ENCODE results near the gene SERBP1.

SERBP1 gene

GRCh38 chr1:67427947-67428346 lies 2.3 kb downstream of the SERBP1 start:
- TF ChIP-seq ZNF677 (tag by site-specific recombination; IDR thresholded peaks at IDR 0.05) (no peak), ZSCAN30 (tag by site-specific recombination; IDR thresholded peaks at IDR 0.05) (0 out of 2 replicates have a peak, but pooled peaks have one; percentile 23)
- ChIA-PET POLR2A (no interaction called here), CTCF (interaction anchor here (0.7 to 2.8 kb wide), 6 partner anchors 9 to 105 kb away, joined by 3 to 11 read pairs (median 4); no protein-coding TSS in a partner anchor)
- Histone ChIP-seq H3K9me3 (ENCODE audit: control insufficient read depth, insufficient read depth, low read depth, low read length) (no peaks in the 10 kb centered on the region), H3K4me3 (ENCODE audit: low read depth, low read length) (peak overlapping the region; percentile 98), H3K27ac (ENCODE audit: extremely low read depth, low read depth, low read length) (no peak overlapping the region), H3K4me1 (ENCODE audit: control insufficient read depth, insufficient read depth, low read length) (peaks cover 4% of the 10 kb centered on the region), H3K36me3 (ENCODE audit: control insufficient read depth in 2 of 2, insufficient read depth in 1 of 2, low read length in 2 of 2) (peaks cover 31 to 62% of the 10 kb centered on the region in 2 experiments)

- peaks cover 36 to 67% of the 10 kb centered on the region in 2 experiments for H3K36me3 ChIP-seq (ENCODE audit: control insufficient read depth in 2 of 2, insufficient read depth in 1 of 2, low read length in 2 of 2)
- peaks cover 4% of the 10 kb centered on the region for H3K4me1 ChIP-seq (ENCODE audit: control insufficient read depth, insufficient read depth, low read length)
- peak overlapping the region; percentile 98 for H3K4me3 ChIP-seq (ENCODE audit: low read depth, low read length)
- ChIA-PET POLR2A (interaction anchor here (1.4 kb wide), 1 partner anchor 80 kb away, joined by 3 read pairs; no protein-coding TSS in a partner anchor), CTCF (interaction anchor here (0.9 to 1.2 kb wide), 2 partner anchors 54 to 77 kb away, joined by 3 read pairs; no protein-coding TSS in a partner anchor)
- no peak overlapping the region for H3K27ac ChIP-seq (ENCODE audit: extremely low read depth, low read depth, low read length)
- TF ChIP-seq ZBTB20 (tag by site-specific recombination; IDR thresholded peaks at IDR 0.05) (no peak), ZNF48 (tag by site-specific recombination; IDR thresholded peaks at IDR 0.05) (no peak), ZNF544 (tag by site-specific recombination; IDR thresholded peaks at IDR 0.05) (no peak), ZNF174 (tag by site-specific recombination; IDR thresholded peaks at IDR 0.05) (no peak), GFI1B (tag by site-specific recombination; IDR thresholded peaks at IDR 0.05) (no peak), ZNF776 (tag by site-specific recombination; IDR thresholded peaks at IDR 0.05; ENCODE audit: borderline replicate concordance) (no peak), ZNF248 (tag by site-specific recombination; IDR thresholded peaks at IDR 0.05) (no peak), HOXC10 (CRISPR knock-in tag; IDR thresholded peaks at IDR 0.05) (no peak), KLF1 (tag by site-specific recombination; IDR thresholded peaks at IDR 0.05) (peak; percentile 51; the same call in 1 of the 2 replicates), YY1 (tag by site-specific recombination; IDR thresholded peaks at IDR 0.05) (no peak), FEZF1 (tag by site-specific recombination; IDR thresholded peaks at IDR 0.05) (peak; percentile 7; the same call in 1 of the 2 replicates), ZNF664 (tag by site-specific recombination; IDR thresholded peaks at IDR 0.05) (no peak), KLF8 (tag by site-specific recombination; IDR thresholded peaks at IDR 0.05) (no peak), YY2 (tag by site-specific recombination; IDR thresholded peaks at IDR 0.05) (no peak)
- no peaks in the 10 kb centered on the region for H3K9me3 ChIP-seq (ENCODE audit: control insufficient read depth, insufficient read depth, low read depth, low read length)
These were observed 2.7 kb downstream of the SERBP1 start for GRCh38 chr1:67427465-67427864.

- no peaks in the 10 kb centered on the region for H3K9me3 ChIP-seq (ENCODE audit: control insufficient read depth, insufficient read depth, low read depth, low read length)
- ChIA-PET POLR2A (interaction anchor here (0.7 to 1.6 kb wide), 3 partner anchors 9 to 39 kb away, joined by 3 to 6 read pairs (median 3); partner anchors contain the start of gene SERBP1), CTCF (no interaction called here)
- H3K4me1 ChIP-seq (ENCODE audit: control insufficient read depth, insufficient read depth, low read length) = no peaks in the 10 kb centered on the region
- H3K27ac ChIP-seq (ENCODE audit: extremely low read depth, low read depth, low read length) = no peak overlapping the region
- peaks cover 87 to 100% of the 10 kb centered on the region in 2 experiments for H3K36me3 ChIP-seq (ENCODE audit: control insufficient read depth in 2 of 2, insufficient read depth in 1 of 2, low read length in 2 of 2)
- no peak overlapping the region for H3K4me3 ChIP-seq (ENCODE audit: low read depth, low read length)
- TF ChIP-seq ZSCAN5A (tag by site-specific recombination; IDR thresholded peaks at IDR 0.05) (no peak), SCRT2 (tag by site-specific recombination; IDR thresholded peaks at IDR 0.05) (no peak), CTCF (tag by site-specific recombination; IDR thresholded peaks at IDR 0.05) (no peak), PRDM6 (tag by site-specific recombination; IDR thresholded peaks at IDR 0.05) (no peak), ZNF366 (tag by site-specific recombination; conservative IDR thresholded peaks at IDR 0.05) (no peak), ZBTB17 (tag by site-specific recombination; IDR thresholded peaks at IDR 0.05) (no peak), MEIS1 (CRISPR knock-in tag; IDR thresholded peaks at IDR 0.05; ENCODE audit: borderline replicate concordance) (no peak), ZNF404 (tag by site-specific recombination; IDR thresholded peaks at IDR 0.05) (no peak)
These were observed 9.2 kb downstream of the SERBP1 start for GRCh38 chr1:67420835-67421492.
